Mesodermal cell (in vitro differentiated cells): ENCODE results near the gene VGF.
A peak's percentile ranks its signal among the peaks of the same experiment; 100 is the strongest.

Source experiments
- H3K27ac ChIP-seq: 2 replicates; pipeline ENCODE4 v1.7.0; 2013; ENCODE audit warnings: mild to moderate bottlenecking, low read depth, low read length, moderate library complexity; ENCODE audit not compliant: severe bottlenecking
- H3K36me3 ChIP-seq: 2 replicates; pipeline ENCODE4 v1.7.1; 2013; ENCODE audit warnings: mild to moderate bottlenecking, low read length, moderate library complexity; ENCODE audit not compliant: control insufficient read depth, insufficient read depth
- H3K4me1 ChIP-seq: one replicate; pipeline ENCODE4 v1.7.1; 2013; ENCODE audit warnings: mild to moderate bottlenecking, low read length; ENCODE audit not compliant: insufficient read depth, control insufficient read depth, poor library complexity, severe bottlenecking
- H3K4me3 ChIP-seq: 2 replicates; pipeline ENCODE4 v1.7.0; 2013; ENCODE audit warnings: low read length, control low read depth, mild to moderate bottlenecking; ENCODE audit not compliant: insufficient read depth, poor library complexity, severe bottlenecking; ENCODE audit errors: extremely low read depth
- H3K9me3 ChIP-seq: 2 replicates; pipeline ENCODE4 v1.7.1; 2013; ENCODE audit warnings: mild to moderate bottlenecking, low read length, moderate library complexity; ENCODE audit not compliant: control insufficient read depth
- WGBS, 2 experiments: methylation state at CpG; one replicate each; pipeline ENCODE4 v1.1.5; 2013; ENCODE audit warnings: missing lambda C conversion rate in 2 of 2; ENCODE audit not compliant: insufficient coverage in 2 of 2; 5-methylcytosine and 5-hydroxymethylcytosine counted together

VGF gene

GRCh38 chr7:101171442-101171837 lies 6.1 kb upstream of the VGF start:
- Histone ChIP-seq H3K27ac (no peak overlapping the region), H3K36me3 (no peaks in the 10 kb centered on the region), H3K9me3 (no peaks in the 10 kb centered on the region), H3K4me3 (no peak overlapping the region), H3K4me1 (peaks cover 55% of the 10 kb centered on the region)
- 0 to 1% methylated on average over 5 to 6 of the region's 13 CpGs for WGBS, 2 experiments

- H3K9me3 ChIP-seq: no peaks in the 10 kb centered on the region
- peaks cover 55% of the 10 kb centered on the region for H3K4me1 ChIP-seq
- WGBS, 2 experiments: 0 to 4% methylated on average over 10 to 11 of the region's 17 CpGs
- H3K27ac ChIP-seq: no peak overlapping the region
- H3K36me3 ChIP-seq: no peaks in the 10 kb centered on the region
- H3K4me3 ChIP-seq: no peak overlapping the region
These were observed 5.5 kb upstream of the VGF start for GRCh38 chr7:101170617-101171441.

GRCh38 chr7:101169838-101170551 lies 4.6 kb upstream of the VGF start:
- H3K9me3 ChIP-seq: no peaks in the 10 kb centered on the region
- H3K4me1 ChIP-seq: peaks cover 56% of the 10 kb centered on the region
- H3K36me3 ChIP-seq: no peaks in the 10 kb centered on the region
- H3K4me3 ChIP-seq: peak overlapping the region; percentile 22
- 1 to 2% methylated on average over 18 to 24 of the region's 33 CpGs for WGBS, 2 experiments
- H3K27ac ChIP-seq: no peak overlapping the region

DNA sequence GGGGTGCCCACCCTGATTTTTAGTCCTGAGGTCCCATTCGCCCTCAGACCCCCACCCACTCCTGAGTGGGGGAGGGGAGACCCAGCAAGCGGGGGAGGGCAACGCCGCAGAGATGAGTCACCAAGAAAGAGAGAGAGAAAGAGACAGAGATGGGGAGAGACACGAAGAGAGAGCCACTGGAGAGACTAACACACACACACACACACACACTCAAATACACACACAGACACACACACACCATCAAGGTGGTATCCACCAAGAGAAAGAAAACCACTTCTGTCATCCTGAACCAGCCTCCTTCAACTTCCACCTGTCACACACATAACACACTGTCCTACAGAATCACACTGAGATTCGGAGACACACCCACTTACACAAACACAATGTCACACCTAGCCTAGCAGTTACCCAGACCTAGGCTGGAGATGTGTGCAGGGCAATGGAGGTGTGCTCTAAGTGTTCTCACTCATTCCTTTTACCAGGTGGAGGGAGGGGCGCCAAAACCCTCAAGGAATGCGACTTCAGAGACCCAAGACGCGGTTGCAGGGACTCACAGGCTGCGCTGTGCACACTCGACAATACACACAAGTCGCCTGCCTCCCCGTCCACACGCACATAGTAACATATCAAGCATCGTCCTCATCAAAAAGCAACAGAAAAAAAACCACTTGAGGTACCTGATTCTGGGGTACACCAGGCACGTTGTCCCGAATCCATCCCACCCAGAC lies 3.9 kb upstream of the VGF start:
- Histone ChIP-seq H3K4me1 (peaks cover 61% of the 10 kb centered on the region), H3K4me3 (peak overlapping the region; percentile 22), H3K27ac (no peak overlapping the region), H3K9me3 (no peaks in the 10 kb centered on the region), H3K36me3 (no peaks in the 10 kb centered on the region)
- 0% methylated on average over 6 to 9 of the region's 18 CpGs for WGBS, 2 experiments

DNA sequence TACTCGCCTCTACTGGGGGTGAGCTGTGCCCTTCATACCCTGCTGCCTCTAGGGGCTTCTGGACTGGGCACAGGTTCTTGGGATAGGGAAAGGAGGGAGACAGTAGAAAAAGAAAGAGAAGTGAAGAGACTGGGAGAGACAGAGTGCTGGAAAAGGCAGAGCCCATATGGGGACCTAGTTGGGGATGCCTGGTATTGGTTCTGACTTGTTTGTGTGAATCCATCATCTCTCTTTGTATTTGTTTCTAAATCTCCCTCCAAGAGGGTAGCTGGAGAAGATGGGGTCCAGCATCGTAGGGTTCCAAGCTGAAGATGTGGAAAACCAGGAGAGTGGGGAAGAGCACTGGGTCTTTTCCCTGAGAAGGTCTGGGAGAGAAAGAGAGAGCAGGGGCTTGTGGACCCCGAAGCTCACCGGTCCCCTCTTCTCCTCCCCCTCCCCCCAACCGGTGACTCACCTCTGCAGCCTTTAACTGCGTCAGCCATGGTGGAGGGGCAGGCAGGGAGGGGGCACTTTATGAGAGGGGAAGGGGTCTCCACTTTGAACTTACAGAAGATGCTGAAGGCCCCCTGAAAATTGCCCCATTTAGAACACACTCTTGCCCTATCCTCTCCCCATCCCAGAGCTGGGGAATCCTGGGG lies 3.2 kb upstream of the VGF start:
- H3K4me3 ChIP-seq: no peak overlapping the region
- WGBS, 2 experiments: 20% methylated on average over 1 of the region's 6 CpGs; no CpG with 5 or more reads in 1 of the 2 experiments

DNA sequence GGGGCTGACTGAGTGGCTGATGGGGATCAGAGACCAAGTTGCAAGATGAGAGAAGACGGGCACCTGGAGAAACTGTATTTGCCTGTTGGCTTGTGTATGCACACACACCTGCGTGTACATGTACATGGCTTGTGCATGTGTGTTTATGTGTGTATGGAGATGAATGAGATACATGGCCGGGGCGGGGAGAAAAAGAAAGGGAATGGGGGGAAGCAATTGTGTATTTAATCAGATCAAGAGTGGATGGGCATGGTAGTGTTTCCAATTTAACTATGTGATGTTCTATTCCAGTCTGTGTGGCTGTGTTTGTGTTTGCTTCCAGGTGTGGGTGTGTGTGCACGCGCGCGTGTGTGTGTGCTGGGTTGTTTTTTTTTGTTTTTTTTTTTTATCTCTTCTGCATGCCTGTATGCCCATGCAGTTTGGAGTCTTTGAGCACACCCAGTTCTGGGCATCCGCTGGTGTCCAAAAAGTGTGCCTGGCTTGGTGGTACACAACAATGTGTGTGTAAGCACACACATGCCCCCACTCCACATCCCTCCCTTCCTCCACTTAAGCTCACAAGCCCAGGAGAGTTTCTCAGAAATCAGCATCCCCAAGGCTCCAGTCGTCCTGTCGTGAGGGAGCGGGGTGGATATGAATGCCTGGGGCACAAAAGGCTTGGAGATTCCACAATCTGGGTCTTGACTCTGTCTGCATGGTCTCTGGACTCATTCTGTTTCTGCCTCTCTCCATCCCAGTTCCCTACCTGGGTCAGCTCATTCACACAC lies 2.5 kb upstream of the VGF start:
- peak overlapping the region; percentile 47 for H3K4me3 ChIP-seq
- WGBS, 2 experiments: 4 to 7% methylated on average over 5 to 7 of the region's 12 CpGs
- no peaks in the 10 kb centered on the region for H3K9me3 ChIP-seq
- H3K36me3 ChIP-seq: no peaks in the 10 kb centered on the region
- H3K27ac ChIP-seq: no peak overlapping the region
- H3K4me1 ChIP-seq: peaks cover 54% of the 10 kb centered on the region

More for the DNA sequence above, 3.2 kb upstream of the VGF start:
- no peaks in the 10 kb centered on the region for H3K9me3 ChIP-seq
- no peak overlapping the region for H3K27ac ChIP-seq
- H3K36me3 ChIP-seq: no peaks in the 10 kb centered on the region
- peaks cover 61% of the 10 kb centered on the region for H3K4me1 ChIP-seq

- peak overlapping the region; percentile 47 for H3K4me3 ChIP-seq
- H3K9me3 ChIP-seq: no peaks in the 10 kb centered on the region
- H3K36me3 ChIP-seq: no peaks in the 10 kb centered on the region
- H3K4me1 ChIP-seq: peaks cover 53% of the 10 kb centered on the region
- WGBS, 2 experiments: 0 to 1% methylated on average over 10 to 11 of the region's 19 CpGs
- H3K27ac ChIP-seq: peak overlapping the region; percentile 79
These were observed 1.7 kb upstream of the VGF start for GRCh38 chr7:101166909-101167644.

DNA sequence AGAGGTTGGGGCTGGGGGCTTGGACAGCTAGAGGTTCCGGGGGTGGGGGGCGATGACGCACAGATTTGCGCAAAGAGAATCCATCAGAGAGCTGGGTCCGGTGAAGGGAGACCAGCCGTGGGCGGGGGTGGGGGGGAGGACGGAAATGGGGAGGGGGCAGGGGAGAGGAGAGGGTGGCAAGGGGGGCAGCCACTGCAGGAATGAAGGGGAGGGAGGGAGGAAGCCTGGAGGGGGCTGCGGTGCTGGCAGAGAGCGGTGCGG lies 1.2 kb upstream of the VGF start:
- Histone ChIP-seq H3K9me3 (no peaks in the 10 kb centered on the region), H3K4me1 (peaks cover 54% of the 10 kb centered on the region), H3K36me3 (peaks cover 3% of the 10 kb centered on the region), H3K27ac (peak overlapping the region; percentile 79), H3K4me3 (peak overlapping the region; percentile 47)
- WGBS, 2 experiments: 0 to 3% methylated on average over 2 to 6 of the region's 11 CpGs

GRCh38 chr7:101165958-101166647 lies 734 bp upstream of the VGF start:
- WGBS, 2 experiments: 1% methylated on average over 17 to 22 of the region's 38 CpGs
- peaks cover 3% of the 10 kb centered on the region for H3K36me3 ChIP-seq
- no peaks in the 10 kb centered on the region for H3K9me3 ChIP-seq
- H3K4me1 ChIP-seq: peaks cover 58% of the 10 kb centered on the region
- H3K27ac ChIP-seq: peak overlapping the region; percentile 11
- peak overlapping the region; percentile 47 for H3K4me3 ChIP-seq
